ENCODE measurements around the gene B4GALT4. TPM values are rescaled to one million over a fixed set of nuclear protein-coding genes. Genes with fewer than 3 reads are reported as not detected.

The B4GALT4 gene
- total and polyA plus RNA-seq, 2 of the 8 experiments (the other 6 are each of a cell fraction or from before 2014, with no cell fraction given): 14.6 to 44.7 TPM

GRCh38 chr3:119176778-119177177, 63.9 kb downstream of the B4GALT4 start:
- WGBS, 2 experiments (ENCODE audit: extremely low coverage in 1 of 2, insufficient coverage in 1 of 2, insufficient read length in 1 of 2, insufficient replicate concordance in 2 of 2, low coverage in 1 of 2, low lambda C conversion rate in 2 of 2, missing lambda C conversion rate in 1 of 2): 81% methylated on average over 4 of the region's 4 CpGs; no CpG with 5 or more reads in 1 of the 2 experiments
- Histone ChIP-seq H3K79me2 (ENCODE audit: control insufficient read depth in 1 of 2, insufficient read depth in 2 of 2, low read length in 2 of 2) (no peaks in the 10 kb centered on the region), H2BK15ac (ENCODE audit: low read length) (0 out of 2 replicates have a peak overlapping the region, but pooled peaks have one; percentile 34), H2BK20ac (ENCODE audit: low read length) (no peak overlapping the region), H3K18ac (ENCODE audit: extremely low read depth, low read length) (no peak overlapping the region), H3K4me2 (ENCODE audit: insufficient read depth in 1 of 2, low read depth in 2 of 2, low read length in 2 of 2) (no peak overlapping the region), H3K23ac (ENCODE audit: insufficient read length) (no peak overlapping the region), H4K5ac (ENCODE audit: insufficient read length, low read depth, low read length) (no peak overlapping the region), H2BK120ac (replicated peaks; ENCODE audit: low read depth, low read length) (no peak overlapping the region), H3K9me3 (ENCODE audit: insufficient read depth in 2 of 2, low read depth in 1 of 2, low read length in 1 of 2) (no peaks in the 10 kb centered on the region), H2AFZ (ENCODE audit: low read length) (no peak overlapping the region), H2BK5ac (ENCODE audit: low read depth, low read length) (no peak overlapping the region), H3K27ac (ENCODE audit: low read depth, low read length) (no peak overlapping the region), H3K4ac (replicated peaks; ENCODE audit: insufficient read length, low read depth, low read length) (no peak overlapping the region), H3K9ac (replicated peaks in 1 of 4; ENCODE audit: extremely low read depth in 1 of 4, low read depth in 3 of 4, low read length in 3 of 4) (no peak overlapping the region), H3K56ac (replicated peaks; ENCODE audit: insufficient read length, low read depth, low read length) (no peak overlapping the region), H3K36me3 (ENCODE audit: control insufficient read depth in 2 of 4, insufficient read depth in 4 of 4, low read length in 3 of 4) (no peaks in the 10 kb centered on the region), H3K79me1 (ENCODE audit: low read depth, low read length) (no peaks in the 10 kb centered on the region), H2AK5ac (ENCODE audit: low read depth, low read length) (no peak overlapping the region), H3K27me3 (replicated peaks in 1 of 4; ENCODE audit: control insufficient read depth in 3 of 4, extremely low read depth in 1 of 4, insufficient read depth in 3 of 4, low read length in 3 of 4) (no peaks in the 10 kb centered on the region), H2BK12ac (ENCODE audit: low read depth, low read length) (no peak overlapping the region), H4K8ac (ENCODE audit: extremely low read depth, insufficient read depth, low read length) (no peak overlapping the region), H4K20me1 (replicated peaks in 1 of 2; ENCODE audit: control insufficient read depth in 1 of 2, insufficient read depth in 2 of 2, low read length in 2 of 2) (no peaks in the 10 kb centered on the region), H4K91ac (replicated peaks; ENCODE audit: insufficient read length, low read length) (no peak overlapping the region), H3K4me3 (ENCODE audit: extremely low read depth in 1 of 4, insufficient read depth in 2 of 4, low read depth in 3 of 4, low read length in 4 of 4) (no peak overlapping the region), H3K4me1 (replicated peaks in 1 of 4; ENCODE audit: control insufficient read depth in 3 of 4, insufficient read depth in 4 of 4, low read length in 3 of 4) (peaks cover 0 to 1% (median 0%) of the 10 kb centered on the region in 4 experiments; a peak in 1 of 7 replicates), H3K14ac (ENCODE audit: insufficient read length) (no peak overlapping the region), H3K23me2 (ENCODE audit: low read depth, low read length) (no peaks in the 10 kb centered on the region)
- ChIA-PET POLR2A (ENCODE audit: partially characterized antibody) (no interaction called here), CTCF (ENCODE audit: partially characterized antibody) (no interaction called here)
- FAIRE-seq (no peak), DNase-seq (ENCODE audit: low read depth in 1 of 2, low spot score in 2 of 2) (no peak)
- TF ChIP-seq CREB1 (IDR thresholded peaks at IDR 0.05) (no peak), RAD21 (IDR thresholded peaks at IDR 0.05 in 1 of 2, conservative IDR thresholded peaks at IDR 0.05 in 1 of 2; ENCODE audit: low read depth in 2 of 2, low read length in 2 of 2) (no peak), CHD2 (IDR thresholded peaks at IDR 0.05; ENCODE audit: low read length) (no peak), RNF2 (IDR thresholded peaks at IDR 0.05; ENCODE audit: borderline replicate concordance, low read depth, low read length, missing control alignments, poor library complexity, severe bottlenecking) (no peak), KDM4A (IDR thresholded peaks at IDR 0.05; ENCODE audit: low read depth, low read length, severe bottlenecking) (no peak), TEAD4 (IDR thresholded peaks at IDR 0.05; ENCODE audit: low read depth, low read length) (no peak), GTF2F1 (IDR thresholded peaks at IDR 0.05; ENCODE audit: borderline replicate concordance, low read depth, low read length) (no peak), SP1 (IDR thresholded peaks at IDR 0.05; ENCODE audit: low read depth, low read length) (no peak), TAF1 (IDR thresholded peaks at IDR 0.05; ENCODE audit: low read depth, low read length) (no peak), BCL11A (IDR thresholded peaks at IDR 0.05; ENCODE audit: low read depth in 2 of 2, low read length in 2 of 2) (no peak), CTCF (IDR thresholded peaks at IDR 0.05; ENCODE audit: control extremely low read depth in 1 of 3, insufficient read depth in 1 of 3, low read depth in 1 of 3, low read length in 3 of 3) (no peak), TCF12 (IDR thresholded peaks at IDR 0.05; ENCODE audit: low read depth, low read length) (no peak)
